HUES48 (cell line): Measurements from ENCODE around the gene ANKRD16.
"Not testable (repeated sequence)": the region's sequence is repeated elsewhere in the genome, so short reads cannot be mapped to it uniquely, and the experiment has no call there.

ENCODE experiments used
- H3K27ac ChIP-seq: one replicate; pipeline ENCODE4 v1.7.0; 2013; ENCODE audit warnings: low read depth, low read length, inconsistent platforms
- H3K27me3 ChIP-seq: 2 replicates; pipeline ENCODE4 v1.6.1; 2013; ENCODE audit warnings: mild to moderate bottlenecking, low read length; ENCODE audit not compliant: control insufficient read depth, insufficient read depth
- H3K36me3 ChIP-seq: 2 replicates; pipeline ENCODE4 v1.6.1; 2013; ENCODE audit warnings: low read length; ENCODE audit not compliant: control insufficient read depth, insufficient read depth
- H3K4me1 ChIP-seq: 2 replicates; pipeline ENCODE4 v1.6.1; 2013; ENCODE audit warnings: mild to moderate bottlenecking, low read length; ENCODE audit not compliant: control insufficient read depth, insufficient read depth
- H3K4me3 ChIP-seq: 2 replicates; pipeline ENCODE4 v1.5.1; 2013; ENCODE audit warnings: mild to moderate bottlenecking, low read depth, low read length
- H3K9ac ChIP-seq: 2 replicates; pipeline ENCODE4 v1.6.1; 2013; ENCODE audit warnings: mild to moderate bottlenecking, low read depth, low read length, moderate library complexity
- H3K9me3 ChIP-seq: 2 replicates; pipeline ENCODE4 v1.6.1; 2013; ENCODE audit warnings: low read length; ENCODE audit not compliant: control insufficient read depth, insufficient read depth

The ANKRD16 gene

GRCh38 chr10:5835446-5836095, 54.1 kb downstream of the ANKRD16 start:
- Histone ChIP-seq H3K27ac (no peak overlapping the region), H3K4me3 (no peak overlapping the region), H3K9me3 (no peaks in the 10 kb centered on the region), H3K27me3 (no peaks in the 10 kb centered on the region), H3K36me3 (no peaks in the 10 kb centered on the region), H3K4me1 (no peaks in the 10 kb centered on the region), H3K9ac (no peak overlapping the region)

- no peaks in the 10 kb centered on the region for H3K9me3 ChIP-seq
- H3K4me1 ChIP-seq, result no peaks in the 10 kb centered on the region
- H3K9ac ChIP-seq, result no peak overlapping the region
Observed at GRCh38 chr10:5833814-5834213, 55.9 kb downstream of the ANKRD16 start.

GRCh38 chr10:5832946-5833345, 56.7 kb downstream of the ANKRD16 start:
- Histone ChIP-seq H3K36me3 (no peaks in the 10 kb centered on the region), H3K27ac (no peak overlapping the region), H3K9me3 (no peaks in the 10 kb centered on the region), H3K9ac (no peak overlapping the region), H3K4me1 (no peaks in the 10 kb centered on the region), H3K4me3 (no peak overlapping the region), H3K27me3 (no peaks in the 10 kb centered on the region)

More at GRCh38 chr10:5833814-5834213, 55.9 kb downstream of the ANKRD16 start:
- no peak overlapping the region for H3K4me3 ChIP-seq
- H3K36me3 ChIP-seq, result no peaks in the 10 kb centered on the region
- no peak overlapping the region for H3K27ac ChIP-seq
- H3K27me3 ChIP-seq, result no peaks in the 10 kb centered on the region

- H3K36me3 ChIP-seq, result no peaks in the 10 kb centered on the region
- H3K9ac ChIP-seq, result no peak overlapping the region
- no peaks in the 10 kb centered on the region for H3K27me3 ChIP-seq
- no peak overlapping the region for H3K27ac ChIP-seq
- no peaks in the 10 kb centered on the region for H3K9me3 ChIP-seq
- no peak overlapping the region for H3K4me3 ChIP-seq
- no peaks in the 10 kb centered on the region for H3K4me1 ChIP-seq
Observed at GRCh38 chr10:5831446-5831782, 58.3 kb downstream of the ANKRD16 start.

- Histone ChIP-seq H3K36me3 (no peaks in the 10 kb centered on the region), H3K9ac (no peak overlapping the region), H3K27me3 (no peaks in the 10 kb centered on the region), H3K9me3 (no peaks in the 10 kb centered on the region), H3K4me3 (no peak overlapping the region), H3K27ac (no peak overlapping the region), H3K4me1 (no peaks in the 10 kb centered on the region)
Observed at GRCh38 chr10:5830629-5831445, 58.9 kb downstream of the ANKRD16 start.

- no peaks in the 10 kb centered on the region for H3K27me3 ChIP-seq
- no peak overlapping the region for H3K9ac ChIP-seq
- no peaks in the 10 kb centered on the region for H3K36me3 ChIP-seq
- no peak overlapping the region for H3K4me3 ChIP-seq
- no peaks in the 10 kb centered on the region for H3K9me3 ChIP-seq
- H3K27ac ChIP-seq, result no peak overlapping the region
- no peaks in the 10 kb centered on the region for H3K4me1 ChIP-seq
Observed at GRCh38 chr10:5829267-5829666, 60.4 kb downstream of the ANKRD16 start.

GRCh38 chr10:5828725-5829124, 61.0 kb downstream of the ANKRD16 start:
- Histone ChIP-seq H3K4me3 (no peak overlapping the region), H3K9ac (no peak overlapping the region), H3K4me1 (no peaks in the 10 kb centered on the region), H3K9me3 (no peaks in the 10 kb centered on the region), H3K27ac (no peak overlapping the region), H3K36me3 (no peaks in the 10 kb centered on the region), H3K27me3 (no peaks in the 10 kb centered on the region)

GRCh38 chr10:5827841-5828240, 61.9 kb downstream of the ANKRD16 start:
- Histone ChIP-seq H3K9ac (no peak overlapping the region), H3K27me3 (no peaks in the 10 kb centered on the region), H3K4me1 (no peaks in the 10 kb centered on the region), H3K36me3 (no peaks in the 10 kb centered on the region), H3K27ac (no peak overlapping the region), H3K4me3 (no peak overlapping the region), H3K9me3 (no peaks in the 10 kb centered on the region)

- H3K9me3 ChIP-seq, H3K36me3 ChIP-seq, H3K4me3 ChIP-seq, H3K27ac ChIP-seq, H3K9ac ChIP-seq, H3K4me1 ChIP-seq, H3K27me3 ChIP-seq: not testable (repeated sequence)
Observed at GRCh38 chr10:5826511-5826910, 63.2 kb downstream of the ANKRD16 start.

GRCh38 chr10:5818894-5819293, 70.8 kb downstream of the ANKRD16 start:
- Histone ChIP-seq H3K4me1 (peaks cover 7% of the 10 kb centered on the region), H3K36me3 (no peaks in the 10 kb centered on the region), H3K27me3 (no peaks in the 10 kb centered on the region), H3K9me3 (no peaks in the 10 kb centered on the region), H3K27ac (no peak overlapping the region), H3K4me3 (no peak overlapping the region), H3K9ac (no peak overlapping the region)

- H3K9ac ChIP-seq, result no peak overlapping the region
- no peaks in the 10 kb centered on the region for H3K9me3 ChIP-seq
- no peak overlapping the region for H3K27ac ChIP-seq
- peaks cover 7% of the 10 kb centered on the region for H3K4me1 ChIP-seq
- no peak overlapping the region for H3K4me3 ChIP-seq
- no peaks in the 10 kb centered on the region for H3K36me3 ChIP-seq
- no peaks in the 10 kb centered on the region for H3K27me3 ChIP-seq
Observed at GRCh38 chr10:5818048-5818331, 71.7 kb downstream of the ANKRD16 start.
